HG03095 (cell line): ENCODE data around the gene OLFML1.

Experiments
- ATAC-seq: cut with Tn5 transposase; IDR thresholded peaks from one replicate; pipeline ENCODE4 v1.9.1; 2021; ENCODE audit warnings: moderate library complexity; ENCODE audit not compliant: unreplicated experiment

The OLFML1 gene

DNA sequence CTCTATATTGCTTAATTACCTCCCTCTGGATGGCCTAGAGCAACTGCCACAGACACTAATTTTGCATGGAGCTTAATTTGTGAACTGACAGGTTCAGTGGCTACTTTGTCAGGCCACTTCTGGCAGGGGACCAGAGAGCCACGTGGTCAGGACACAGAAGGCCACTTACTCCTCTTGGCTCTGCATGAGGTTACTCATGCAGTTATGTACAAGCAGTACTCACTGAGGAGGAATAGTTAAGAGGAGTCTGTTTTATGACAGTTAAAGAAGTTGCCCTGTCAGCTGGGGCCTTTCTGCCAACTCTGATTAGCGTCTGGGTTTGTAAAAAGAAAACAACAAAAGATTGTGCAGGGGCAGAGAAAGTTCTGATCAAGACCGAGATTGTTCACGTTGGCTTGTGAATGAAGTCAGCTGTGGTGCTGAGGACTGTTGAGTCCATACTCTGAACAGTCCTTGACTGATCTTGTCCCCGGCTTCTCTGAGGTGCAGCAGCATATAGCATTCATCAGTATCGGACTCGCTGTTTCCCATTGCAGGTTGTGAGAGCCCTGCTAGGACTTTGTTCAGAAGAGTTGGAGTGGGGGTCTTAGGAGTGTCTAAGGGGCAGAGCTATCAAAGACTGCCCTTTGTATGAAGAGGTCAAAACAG lies 69.9 kb downstream of the OLFML1 start:
- no peak for ATAC-seq

DNA sequence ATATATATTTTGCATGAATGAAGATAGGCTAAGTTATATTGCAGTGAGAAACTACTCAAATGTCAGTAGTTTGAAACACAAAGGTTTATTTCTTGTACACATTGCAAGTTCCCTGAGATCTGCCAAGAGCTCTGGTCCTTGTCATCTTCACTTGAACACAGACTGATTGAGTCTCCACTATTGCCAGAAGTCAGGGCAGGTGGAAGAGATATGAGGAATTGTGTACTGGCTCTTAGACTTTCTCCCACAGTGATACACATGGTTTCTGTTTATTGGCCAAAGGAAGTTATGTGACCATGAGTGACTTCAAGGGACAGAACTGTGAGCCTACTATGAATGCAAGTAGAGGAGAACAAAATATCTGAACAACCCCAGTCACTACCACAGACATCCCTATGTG lies 72.7 kb downstream of the OLFML1 start:
- ATAC-seq, result no peak

DNA sequence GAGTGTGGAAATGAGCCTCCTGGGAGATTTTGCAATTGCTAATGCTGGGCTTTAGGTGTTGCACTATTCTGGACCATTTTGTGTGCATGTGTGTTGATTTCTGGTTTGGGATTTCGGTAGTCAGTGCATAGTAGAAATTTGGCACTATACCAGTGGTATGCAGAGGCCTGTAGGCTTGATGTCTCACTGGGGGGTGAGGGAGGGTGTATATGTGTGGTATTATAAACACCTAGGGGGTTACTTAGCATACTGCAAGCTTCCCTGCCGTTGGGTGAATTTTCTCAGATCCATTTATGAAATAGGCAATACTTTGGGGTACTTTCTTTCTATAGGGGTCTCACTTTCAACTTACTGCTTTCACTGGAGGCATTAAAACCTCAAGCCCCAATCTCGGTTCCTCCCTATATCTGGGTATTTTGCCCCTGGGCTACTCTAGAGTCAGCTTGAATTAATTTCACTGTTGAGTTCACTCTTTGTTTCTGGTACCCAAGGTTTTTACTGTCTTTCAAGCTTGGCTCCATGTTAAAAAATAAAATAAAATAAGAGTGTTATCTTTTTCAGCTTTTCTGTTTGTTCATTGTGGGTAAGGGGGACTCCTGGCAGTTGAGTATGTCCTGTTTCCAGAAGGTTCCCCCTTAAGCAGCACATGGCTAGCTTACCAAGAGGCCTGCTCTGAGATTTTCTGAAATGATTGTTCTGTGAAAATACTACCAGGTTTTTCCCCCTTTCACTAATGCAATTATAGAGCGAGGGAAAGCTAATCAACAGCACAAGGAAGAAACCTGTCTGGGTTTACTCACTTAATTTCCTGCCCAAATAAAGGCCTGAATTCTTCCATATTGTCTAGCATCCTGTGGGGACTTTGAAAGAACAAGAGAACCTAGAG lies 74.3 kb downstream of the OLFML1 start:
- ATAC-seq, result no peak
